ENCODE data around the gene AGAP4. TPM values are rescaled to one million over a fixed set of nuclear protein-coding genes. Genes with fewer than 3 reads are reported as not detected.
"Not testable (repeated sequence)": the region's sequence is repeated elsewhere in the genome, so short reads cannot be mapped to it uniquely, and the experiment has no call there.

AGAP4 gene
- total RNA-seq, 2 experiments from 2014 or later = 15.7 to 29.3 TPM

GRCh38 chr10:45812959-45813358, 34.3 kb downstream of the AGAP4 start:
- H3K36me3 ChIP-seq (ENCODE audit: insufficient read depth, low read length); H3K79me2 ChIP-seq (ENCODE audit: insufficient read depth, low read depth, low read length); H3K4me3 ChIP-seq (ENCODE audit: low read depth, low read length, poor library complexity, severe bottlenecking); H3K27ac ChIP-seq (ENCODE audit: low read depth, low read length, poor library complexity, severe bottlenecking); H2AFZ ChIP-seq (ENCODE audit: low read length); DNase-seq (ENCODE audit: low spot score); CTCF ChIA-PET (ENCODE audit: unreplicated experiment); H4K20me1 ChIP-seq (ENCODE audit: insufficient read depth, low read length); H3K9me2 ChIP-seq (ENCODE audit: insufficient read depth, low read length); BruUV-seq (replicated peaks); intact Hi-C loops (cut with micrococcal nuclease; ENCODE audit: unreplicated experiment); H3K4me1 ChIP-seq (ENCODE audit: insufficient read depth, low read length, poor library complexity, severe bottlenecking); H3K9me3 ChIP-seq (ENCODE audit: low read length); H3K4me2 ChIP-seq (ENCODE audit: low read length): not testable (repeated sequence)
- POLR2A ChIA-PET = interaction anchor here (0.6 kb wide), 1 partner anchor 104 kb away, joined by 3 read pairs; no protein-coding TSS in a partner anchor

- TF ChIP-seq CTCF (conservative IDR thresholded peaks at IDR 0.05; ENCODE audit: low read length) = no peak
- no peak for TF ChIP-seq EZH2phosphoT487 (IDR thresholded peaks at IDR 0.05; ENCODE audit: borderline replicate concordance, low read depth, low read length)
- Histone ChIP-seq H3K4me2 (ENCODE audit: low read length) (no peak overlapping the region), H3K27ac (ENCODE audit: low read depth, low read length, poor library complexity, severe bottlenecking) (no peak overlapping the region), H3K36me3 (ENCODE audit: insufficient read depth, low read length) (no peaks in the 10 kb centered on the region), H4K20me1 (ENCODE audit: insufficient read depth, low read length) (no peaks in the 10 kb centered on the region), H3K9me2 (ENCODE audit: insufficient read depth, low read length) (no peaks in the 10 kb centered on the region), H3K4me3 (ENCODE audit: low read depth, low read length, poor library complexity, severe bottlenecking) (no peak overlapping the region), H3K4me1 (ENCODE audit: insufficient read depth, low read length, poor library complexity, severe bottlenecking) (no peaks in the 10 kb centered on the region), H3K9me3 (ENCODE audit: low read length) (no peaks in the 10 kb centered on the region), H2AFZ (ENCODE audit: low read length) (no peak overlapping the region), H3K79me2 (ENCODE audit: insufficient read depth, low read depth, low read length) (no peaks in the 10 kb centered on the region)
- intact Hi-C loops (cut with micrococcal nuclease; ENCODE audit: unreplicated experiment) = no loop called here
- no TSS peak for BruUV-seq (replicated peaks)
- no peak for DNase-seq (ENCODE audit: low spot score)
- CTCF ChIA-PET (ENCODE audit: unreplicated experiment) = no interaction called here
- POLR2A ChIA-PET = no interaction called here
These were observed 36.2 kb downstream of the AGAP4 start for GRCh38 chr10:45811075-45811474.

- 0 out of 2 replicates have a peak, but pooled peaks have one; percentile 13 for TF ChIP-seq CTCF (conservative IDR thresholded peaks at IDR 0.05; ENCODE audit: low read length)
- no peak for TF ChIP-seq EZH2phosphoT487 (IDR thresholded peaks at IDR 0.05; ENCODE audit: borderline replicate concordance, low read depth, low read length)
- H3K9me3 ChIP-seq (ENCODE audit: low read length) = no peaks in the 10 kb centered on the region
- no peaks in the 10 kb centered on the region for H3K4me1 ChIP-seq (ENCODE audit: insufficient read depth, low read length, poor library complexity, severe bottlenecking)
- no peak for DNase-seq (ENCODE audit: low spot score)
- H3K9me2 ChIP-seq (ENCODE audit: insufficient read depth, low read length) = no peaks in the 10 kb centered on the region
- BruUV-seq (replicated peaks) = no TSS peak
- intact Hi-C loops (cut with micrococcal nuclease; ENCODE audit: unreplicated experiment) = no loop called here
- no peaks in the 10 kb centered on the region for H3K79me2 ChIP-seq (ENCODE audit: insufficient read depth, low read depth, low read length)
- H3K4me3 ChIP-seq (ENCODE audit: low read depth, low read length, poor library complexity, severe bottlenecking) = no peak overlapping the region
- H3K36me3 ChIP-seq (ENCODE audit: insufficient read depth, low read length) = no peaks in the 10 kb centered on the region
- H2AFZ ChIP-seq (ENCODE audit: low read length) = no peak overlapping the region
- POLR2A ChIA-PET = no interaction called here
- H3K4me2 ChIP-seq (ENCODE audit: low read length) = no peak overlapping the region
- no peak overlapping the region for H3K27ac ChIP-seq (ENCODE audit: low read depth, low read length, poor library complexity, severe bottlenecking)
- no peaks in the 10 kb centered on the region for H4K20me1 ChIP-seq (ENCODE audit: insufficient read depth, low read length)
- CTCF ChIA-PET (ENCODE audit: unreplicated experiment) = no interaction called here
These were observed 37.5 kb downstream of the AGAP4 start for GRCh38 chr10:45809837-45810236.

GRCh38 chr10:45804996-45805395, 42.3 kb downstream of the AGAP4 start:
- H3K9me2 ChIP-seq (ENCODE audit: insufficient read depth, low read length); H3K79me2 ChIP-seq (ENCODE audit: insufficient read depth, low read depth, low read length); DNase-seq (ENCODE audit: low spot score); H3K4me1 ChIP-seq (ENCODE audit: insufficient read depth, low read length, poor library complexity, severe bottlenecking); H4K20me1 ChIP-seq (ENCODE audit: insufficient read depth, low read length); H3K4me3 ChIP-seq (ENCODE audit: low read depth, low read length, poor library complexity, severe bottlenecking); H3K4me2 ChIP-seq (ENCODE audit: low read length); POLR2A ChIA-PET; BruUV-seq (replicated peaks); CTCF ChIA-PET (ENCODE audit: unreplicated experiment); H2AFZ ChIP-seq (ENCODE audit: low read length); H3K9me3 ChIP-seq (ENCODE audit: low read length); intact Hi-C loops (cut with micrococcal nuclease; ENCODE audit: unreplicated experiment); H3K27ac ChIP-seq (ENCODE audit: low read depth, low read length, poor library complexity, severe bottlenecking); H3K36me3 ChIP-seq (ENCODE audit: insufficient read depth, low read length): not testable (repeated sequence)

- H3K4me1 ChIP-seq (ENCODE audit: insufficient read depth, low read length, poor library complexity, severe bottlenecking); H4K20me1 ChIP-seq (ENCODE audit: insufficient read depth, low read length); H3K4me2 ChIP-seq (ENCODE audit: low read length); H3K79me2 ChIP-seq (ENCODE audit: insufficient read depth, low read depth, low read length); H3K4me3 ChIP-seq (ENCODE audit: low read depth, low read length, poor library complexity, severe bottlenecking); H2AFZ ChIP-seq (ENCODE audit: low read length); CTCF ChIA-PET (ENCODE audit: unreplicated experiment); intact Hi-C loops (cut with micrococcal nuclease; ENCODE audit: unreplicated experiment); H3K9me2 ChIP-seq (ENCODE audit: insufficient read depth, low read length); BruUV-seq (replicated peaks); H3K9me3 ChIP-seq (ENCODE audit: low read length); H3K27ac ChIP-seq (ENCODE audit: low read depth, low read length, poor library complexity, severe bottlenecking); POLR2A ChIA-PET; DNase-seq (ENCODE audit: low spot score); H3K36me3 ChIP-seq (ENCODE audit: insufficient read depth, low read length): not testable (repeated sequence)
These were observed 44.0 kb downstream of the AGAP4 start for GRCh38 chr10:45803060-45804010.

All from OCI-LY7 (cell line).